DOHH2 (cell line): ENCODE results near the gene CHRDL1.

Experiments
- H3F3A ChIP-seq: fragments of 200-600 bp; sonication (generic), shearing (Covaris generic); 2 replicates; pipeline ENCODE4 v1.6.0; 2016; ENCODE audit warnings: antibody characterized with exemption, mild to moderate bottlenecking; ENCODE audit not compliant: control insufficient read depth, insufficient read depth
- H3K27ac ChIP-seq: fragments of 200-600 bp; sonication (generic); 2 replicates; pipeline ENCODE4 v1.5.1; 2014; ENCODE audit warnings: low read depth, mild to moderate bottlenecking, low read length, moderate library complexity
- H3K27me3 ChIP-seq: fragments of 200-600 bp; sonication (generic); 2 replicates; pipeline ENCODE4 v1.6.1; 2014; ENCODE audit warnings: mild to moderate bottlenecking, low read length, mixed read lengths; ENCODE audit not compliant: control insufficient read depth
- H3K36me3 ChIP-seq: fragments of 200-600 bp; sonication (generic); 2 replicates; pipeline ENCODE4 v1.6.1; 2014; ENCODE audit warnings: mild to moderate bottlenecking, low read length, moderate library complexity, mixed read lengths; ENCODE audit not compliant: control insufficient read depth
- H3K4me1 ChIP-seq: fragments of 200-600 bp; sonication (generic); 2 replicates; pipeline ENCODE4 v1.6.1; 2014; ENCODE audit warnings: mild to moderate bottlenecking, low read length, mixed read lengths; ENCODE audit not compliant: control insufficient read depth
- H3K4me2 ChIP-seq: fragments of 200-600 bp; sonication (generic); 2 replicates; pipeline ENCODE4 v1.6.0; 2014; ENCODE audit warnings: mild to moderate bottlenecking, low read length, moderate library complexity
- H3K4me3 ChIP-seq: fragments of 200-600 bp; sonication (generic); 2 replicates; pipeline ENCODE4 v1.5.1; 2014; ENCODE audit warnings: mild to moderate bottlenecking, low read length, mixed read lengths
- H3K79me2 ChIP-seq: fragments of 200-600 bp; sonication (generic); 2 replicates; pipeline ENCODE4 v1.6.1; 2014; ENCODE audit warnings: mild to moderate bottlenecking, low read length, mixed read lengths; ENCODE audit not compliant: control insufficient read depth
- H3K9me2 ChIP-seq: fragments of 200-600 bp; sonication (generic); replicated peaks from 2 replicates; pipeline ENCODE4 v1.6.1; 2014; ENCODE audit warnings: mild to moderate bottlenecking, low read length, mixed read lengths; ENCODE audit not compliant: control insufficient read depth
- H3K9me3 ChIP-seq: fragments of 200-600 bp; sonication (generic); 2 replicates; pipeline ENCODE4 v1.6.1; 2014; ENCODE audit warnings: antibody characterized with exemption, low read length, mixed read lengths; ENCODE audit not compliant: control insufficient read depth, insufficient read depth
- H4K20me1 ChIP-seq: fragments of 200-600 bp; sonication (generic); 2 replicates; pipeline ENCODE4 v1.6.0; 2014; ENCODE audit warnings: low read depth, mild to moderate bottlenecking, antibody characterized with exemption, low read length, moderate library complexity; ENCODE audit not compliant: control insufficient read depth, insufficient read depth
- CTCF ChIP-seq: fragments of 200-600 bp; sonication (generic); IDR thresholded peaks from one replicate; pipeline ENCODE4 v1.5.1; 2014; ENCODE audit warnings: antibody characterized with exemption, mild to moderate bottlenecking, low read depth, low read length; ENCODE audit not compliant: poor library complexity, severe bottlenecking
- EZH2phosphoT487 ChIP-seq: fragments of 200-600 bp; sonication (generic); IDR thresholded peaks from 2 replicates; pipeline ENCODE4 v1.6.1; 2017; ENCODE audit warnings: borderline replicate concordance, mild to moderate bottlenecking, antibody characterized with exemption, low read length, moderate library complexity, mixed read lengths

Gene CHRDL1

GRCh38 chrX:110678591-110678990 lies 117.0 kb downstream of the CHRDL1 start:
- no peaks in the 10 kb centered on the region for H3K36me3 ChIP-seq
- no peak overlapping the region for H3K27ac ChIP-seq
- H3K9me3 ChIP-seq, result no peaks in the 10 kb centered on the region
- H4K20me1 ChIP-seq, result no peaks in the 10 kb centered on the region
- H3K4me3 ChIP-seq, result no peak overlapping the region
- H3K4me1 ChIP-seq, result no peaks in the 10 kb centered on the region
- no peak overlapping the region for H3K4me2 ChIP-seq
- H3K27me3 ChIP-seq, result no peaks in the 10 kb centered on the region
- H3K79me2 ChIP-seq, result no peaks in the 10 kb centered on the region
- H3F3A ChIP-seq, result no peaks in the 10 kb centered on the region
- H3K9me2 ChIP-seq, result no peaks in the 10 kb centered on the region
- TF ChIP-seq CTCF (no peak), EZH2phosphoT487 (no peak)

GRCh38 chrX:110675886-110676285 lies 119.7 kb downstream of the CHRDL1 start:
- Histone ChIP-seq H3K4me2 (no peak overlapping the region), H3K9me3 (no peaks in the 10 kb centered on the region), H3K27me3 (no peaks in the 10 kb centered on the region), H3K9me2 (no peaks in the 10 kb centered on the region), H3K36me3 (no peaks in the 10 kb centered on the region), H3K4me1 (no peaks in the 10 kb centered on the region), H3K79me2 (no peaks in the 10 kb centered on the region), H3K27ac (no peak overlapping the region), H3F3A (no peaks in the 10 kb centered on the region), H3K4me3 (no peak overlapping the region), H4K20me1 (no peaks in the 10 kb centered on the region)
- TF ChIP-seq CTCF (no peak), EZH2phosphoT487 (no peak)

GRCh38 chrX:110671068-110671803 lies 124.4 kb downstream of the CHRDL1 start:
- Histone ChIP-seq H3K9me3 (no peaks in the 10 kb centered on the region), H3K4me2 (no peak overlapping the region), H3K27ac (no peak overlapping the region), H3K4me1 (no peaks in the 10 kb centered on the region), H3K27me3 (no peaks in the 10 kb centered on the region), H3K79me2 (no peaks in the 10 kb centered on the region), H3F3A (no peaks in the 10 kb centered on the region), H3K4me3 (no peak overlapping the region), H3K36me3 (no peaks in the 10 kb centered on the region), H3K9me2 (no peaks in the 10 kb centered on the region), H4K20me1 (no peaks in the 10 kb centered on the region)
- TF ChIP-seq EZH2phosphoT487 (no peak), CTCF (no peak)
